GM12878 (cell line): ENCODE data around the gene GPALPP1. TPM values are rescaled to one million over a fixed set of nuclear protein-coding genes. Genes with fewer than 3 reads are reported as not detected.

ENCODE experiments used
- ATAC-seq: fragments of 200-7000 bp; cut with Tn5 transposase; 3 replicates; pipeline ENCODE4 v1.9.1; 2020; ENCODE audit warnings: mild to moderate bottlenecking, moderate library complexity
- BruUV-seq: library from RNA; stranded (reverse); fragments of 400-500 nt; replicated peaks from 2 replicates; lab custom pipeline; 2021; lab: Mats Ljungman, UMichigan
- CTCF ChIA-PET: fragments of 300-600 bp; sonication (Branson Sonifier 250); formaldehyde crosslinking; extraction: SDS; loops from one replicate; lab custom pipeline; 2021; ENCODE audit warnings: inconsistent platforms; lab: Yijun Ruan, JAX
- POLR2A ChIA-PET: fragments of 350-600 bp; formaldehyde crosslinking; extraction: SDS; loops from one replicate; lab custom pipeline; 2021; ENCODE audit warnings: inconsistent platforms; lab: Charles Lee
- RAD21 ChIA-PET: fragments of 300-600 bp; sonication (Branson Sonifier 250); formaldehyde crosslinking; loops from one replicate; lab custom pipeline; 2023; ENCODE audit warnings: antibody characterized with exemption; ENCODE audit not compliant: unreplicated experiment; lab: Charles Lee
- SMC1A ChIA-PET: fragments of 300-600 bp; sonication (Branson Sonifier 250); formaldehyde crosslinking; loops from one replicate; lab custom pipeline; 2023; ENCODE audit not compliant: unreplicated experiment, uncharacterized antibody; lab: Charles Lee
- DNase-seq: peaks from one replicate; pipeline ENCODE4 v3.0.0-alpha.2; 2011; ENCODE audit warnings: low read depth, low spot score
- FAIRE-seq: peaks from 3 replicates; lab custom pipeline; 2011; peaks lifted over from hg19 to GRCh38; lab: Jason Lieb, UNC
- H2AFZ ChIP-seq: 2 replicates; pipeline ENCODE4 v1.6.0; 2011; ENCODE audit warnings: low read depth, low read length, control low read depth; ENCODE audit not compliant: control insufficient read depth
- H3K27ac ChIP-seq: 2 replicates; pipeline ENCODE4 v1.5.1; 2011; ENCODE audit warnings: control low read depth; ENCODE audit not compliant: control insufficient read depth, insufficient read depth
- H3K27me3 ChIP-seq, 2 experiments: replicated peaks in 1 of 2; 2 replicates each; pipeline versions ENCODE4 v1.6.0 to v1.6.1; 2011; ENCODE audit warnings: low read length in 1 of 2; ENCODE audit not compliant: control insufficient read depth in 2 of 2, insufficient read depth in 2 of 2
- H3K36me3 ChIP-seq, 2 experiments: 2 replicates each; pipeline ENCODE4 v1.5.1; 2011; ENCODE audit warnings: low read length in 1 of 2; ENCODE audit not compliant: control insufficient read depth in 2 of 2, insufficient read depth in 2 of 2
- H3K4me1 ChIP-seq: 2 replicates; pipeline ENCODE4 v1.6.1; 2011; ENCODE audit warnings: mild to moderate bottlenecking, low read length, moderate library complexity, mixed read lengths; ENCODE audit not compliant: control insufficient read depth, insufficient read depth
- H3K4me2 ChIP-seq: 2 replicates; pipeline ENCODE4 v1.6.0; 2011; ENCODE audit warnings: control low read depth; ENCODE audit not compliant: control insufficient read depth, insufficient read depth
- H3K4me3 ChIP-seq: fragments of 200-600 bp; sonication (generic); 2 replicates; pipeline ENCODE4 v1.5.1; 2016
- H3K79me2 ChIP-seq: 2 replicates; pipeline ENCODE4 v1.6.0; 2011; ENCODE audit warnings: low read length; ENCODE audit not compliant: control insufficient read depth, insufficient read depth
- H3K9ac ChIP-seq: 2 replicates; pipeline ENCODE4 v1.8.0; 2011; ENCODE audit warnings: low read length, control low read depth, mixed read lengths; ENCODE audit not compliant: control insufficient read depth, insufficient read depth
- H3K9me3 ChIP-seq: replicated peaks from 3 replicates; pipeline ENCODE4 v1.5.1; 2011; ENCODE audit warnings: mild to moderate bottlenecking, low read length; ENCODE audit not compliant: control insufficient read depth, insufficient read depth
- H4K20me1 ChIP-seq: 2 replicates; pipeline ENCODE4 v1.6.0; 2011; ENCODE audit not compliant: control insufficient read depth, insufficient read depth
- CHD1 ChIP-seq: IDR thresholded peaks from 2 replicates; pipeline ENCODE4 v1.6.1; 2012; ENCODE audit warnings: low read depth, low read length, improper control_type of control experiment
- CTCF ChIP-seq, 3 experiments: IDR thresholded peaks in 2 of 3; conservative IDR thresholded peaks in 1 of 3; 2 replicates each; pipeline ENCODE4 v1.5.1; 2011; ENCODE audit warnings: low read depth in 3 of 3, low read length in 3 of 3, mild to moderate bottlenecking in 3 of 3, control low read depth in 2 of 3, moderate library complexity in 2 of 3, inconsistent platforms in 1 of 3, mixed read lengths in 1 of 3; ENCODE audit not compliant: control insufficient read depth in 2 of 3, insufficient read depth in 1 of 3; ENCODE audit errors: extremely low read depth in 1 of 3
- FOS ChIP-seq: IDR thresholded peaks from 3 replicates; pipeline ENCODE4 v1.6.1; 2011; ENCODE audit warnings: borderline replicate concordance; ENCODE audit not compliant: insufficient read length; ENCODE audit errors: extremely low read depth
- GABPA ChIP-seq: IDR thresholded peaks from 2 replicates; pipeline ENCODE4 v1.6.1; 2014; ENCODE audit warnings: antibody characterized with exemption, low read depth, mild to moderate bottlenecking, inconsistent platforms
- HDAC6 ChIP-seq: fragments of 200-600 bp; sonication (generic); IDR thresholded peaks from one replicate; pipeline ENCODE4 v1.8.0; 2017; ENCODE audit warnings: antibody characterized with exemption; ENCODE audit not compliant: unreplicated experiment
- IRF4 ChIP-seq: IDR thresholded peaks from 2 replicates; pipeline ENCODE4 v1.6.1; 2011; ENCODE audit warnings: low read depth, low read length
- JUNB ChIP-seq: IDR thresholded peaks from 2 replicates; pipeline ENCODE4 v1.6.1; 2016; ENCODE audit warnings: antibody characterized with exemption, mild to moderate bottlenecking
- KLF5 ChIP-seq: fragments of 450-650 bp; IDR thresholded peaks from 2 replicates; pipeline ENCODE4 v1.6.1; 2014; ENCODE audit warnings: mild to moderate bottlenecking; ENCODE audit not compliant: partially characterized antibody
- NRF1 ChIP-seq: conservative IDR thresholded peaks from 2 replicates; pipeline ENCODE4 v1.6.1; 2011; ENCODE audit warnings: mild to moderate bottlenecking, low read depth, low read length, improper control_type of control experiment
- RAD51 ChIP-seq: fragments of 450-650 bp; IDR thresholded peaks from 2 replicates; pipeline ENCODE4 v1.6.1; 2016; ENCODE audit warnings: moderate library complexity, mild to moderate bottlenecking, inconsistent platforms
- WGBS: methylation state at CpG from one replicate; pipeline ENCODE4 v1.1.6; 2016; ENCODE audit warnings: low lambda C conversion rate; ENCODE audit not compliant: insufficient replicate concordance, insufficient coverage; ENCODE audit errors: missing lambda C conversion rate; 5-methylcytosine and 5-hydroxymethylcytosine counted together
- in situ Hi-C: fragments of 300-500 bp; cut with MboI; formaldehyde crosslinking; loops from 9 replicates; pipeline ENCODE4 v1.14.3; 2018; ENCODE audit warnings: mixed read lengths
- intact Hi-C: fragments of 100-400 bp; cut with micrococcal nuclease; formaldehyde crosslinking; loops from one replicate; pipeline ENCODE4 v1.14.2; 2022; ENCODE audit not compliant: unreplicated experiment
- polyA plus RNA-seq, 11 experiments: library from polyadenylated mRNA; depleted of rRNA in 4 of 11; unstranded in 6 of 11; stranded (reverse) in 5 of 11; fragments of >200 nt; fragmentation: Nextera tagmentation in 4 of 11; fragmentation: Illumina TruSeq in 1 of 11; extraction: Ambion mirVana in 4 of 11; extraction: Trizol in 1 of 11; gene quantifications; 1 replicate in 1 of 11; 2 replicates in 10 of 11; pipeline versions ENCODE4 v1.2.1 to v1.2.3, GENCODE V29; 2011 to 2016; ENCODE audit warnings: inconsistent platforms in 2 of 11, missing spikeins in 2 of 11, low read depth in 1 of 11
- total RNA-seq, 4 experiments: library from RNA; depleted of rRNA in 3 of 4; stranded (reverse); fragments of >200 nt in 3 of 4; fragmentation: Illumina TruSeq in 1 of 4; extraction: Trizol in 1 of 4; gene quantifications; 2 replicates each; pipeline versions ENCODE4 v1.2.1 to v1.2.3, GENCODE V29; 2013 to 2021

Gene GPALPP1
- total and polyA plus RNA-seq, 10 of the 15 experiments (the other 5 are each of a cell fraction or from before 2014, with no cell fraction given) = 14.2 to 32.4 (median 27.9) TPM

GRCh38 chr13:45049478-45049877, 60.1 kb downstream of the GPALPP1 start:
- ChIA-PET POLR2A (no interaction called here), SMC1A (interaction anchor here (1.3 to 5.7 kb wide), 4 partner anchors 18 to 259 kb away, joined by 4 to 75 read pairs (median 27); no protein-coding TSS in a partner anchor), RAD21 (interaction anchor here (5.1 to 5.2 kb wide), 2 partner anchors 232 to 259 kb away, joined by 43 to 63 read pairs; no protein-coding TSS in a partner anchor), CTCF (interaction anchor here (1.5 to 5.8 kb wide), 3 partner anchors 87 to 259 kb away, joined by 4 to 108 read pairs (median 18); no protein-coding TSS in a partner anchor)
- no peaks in the 10 kb centered on the region for H4K20me1 ChIP-seq
- H2AFZ ChIP-seq = no peak overlapping the region
- no peak for TF ChIP-seq HDAC6
- TF ChIP-seq NRF1 = no peak
- TF ChIP-seq GABPA = no peak
- TF ChIP-seq KLF5 = no peak
- no peak for TF ChIP-seq JUNB
- no peak for TF ChIP-seq IRF4
- TF ChIP-seq CHD1 = no peak
- TF ChIP-seq RAD51 = no peak
- TF ChIP-seq FOS = no peak
- no peak for TF ChIP-seq CTCF (IDR thresholded peaks at IDR 0.05 in 2 of 3, conservative IDR thresholded peaks at IDR 0.05 in 1 of 3; ENCODE audit: control insufficient read depth in 2 of 3, extremely low read depth in 1 of 3, insufficient read depth in 1 of 3, low read depth in 3 of 3, low read length in 3 of 3)
- in situ Hi-C loops = loop anchor here (5.0 kb wide), 2 partner anchors 228 to 258 kb away; no protein-coding TSS in a partner anchor
- H3K27me3 ChIP-seq = no peaks in the 10 kb centered on the region
- intact Hi-C loops = loop anchor here (5.0 kb wide), 3 partner anchors 73 to 438 kb away; partner anchors contain the start of gene GTF2F2
- WGBS = 76% methylated on average over 3 of the region's 3 CpGs
- DNase-seq (no peak), FAIRE-seq (no peak), ATAC-seq (no peak)
- no peaks in the 10 kb centered on the region for H3K9me3 ChIP-seq
- no peak overlapping the region for H3K4me2 ChIP-seq
- H3K4me1 ChIP-seq = peaks cover 10% of the 10 kb centered on the region
- H3K36me3 ChIP-seq = no peaks in the 10 kb centered on the region
- BruUV-seq = no TSS peak
- H3K9ac ChIP-seq = no peak overlapping the region
- H3K4me3 ChIP-seq = no peak overlapping the region
- H3K79me2 ChIP-seq = no peaks in the 10 kb centered on the region
- no peak overlapping the region for H3K27ac ChIP-seq
